ENCODE results near the gene OAT.
A peak's percentile ranks its signal among the peaks of the same experiment; 100 is the strongest.
"Not testable (repeated sequence)": the region's sequence is repeated elsewhere in the genome, so short reads cannot be mapped to it uniquely, and the experiment has no call there.

OAT gene

DNA sequence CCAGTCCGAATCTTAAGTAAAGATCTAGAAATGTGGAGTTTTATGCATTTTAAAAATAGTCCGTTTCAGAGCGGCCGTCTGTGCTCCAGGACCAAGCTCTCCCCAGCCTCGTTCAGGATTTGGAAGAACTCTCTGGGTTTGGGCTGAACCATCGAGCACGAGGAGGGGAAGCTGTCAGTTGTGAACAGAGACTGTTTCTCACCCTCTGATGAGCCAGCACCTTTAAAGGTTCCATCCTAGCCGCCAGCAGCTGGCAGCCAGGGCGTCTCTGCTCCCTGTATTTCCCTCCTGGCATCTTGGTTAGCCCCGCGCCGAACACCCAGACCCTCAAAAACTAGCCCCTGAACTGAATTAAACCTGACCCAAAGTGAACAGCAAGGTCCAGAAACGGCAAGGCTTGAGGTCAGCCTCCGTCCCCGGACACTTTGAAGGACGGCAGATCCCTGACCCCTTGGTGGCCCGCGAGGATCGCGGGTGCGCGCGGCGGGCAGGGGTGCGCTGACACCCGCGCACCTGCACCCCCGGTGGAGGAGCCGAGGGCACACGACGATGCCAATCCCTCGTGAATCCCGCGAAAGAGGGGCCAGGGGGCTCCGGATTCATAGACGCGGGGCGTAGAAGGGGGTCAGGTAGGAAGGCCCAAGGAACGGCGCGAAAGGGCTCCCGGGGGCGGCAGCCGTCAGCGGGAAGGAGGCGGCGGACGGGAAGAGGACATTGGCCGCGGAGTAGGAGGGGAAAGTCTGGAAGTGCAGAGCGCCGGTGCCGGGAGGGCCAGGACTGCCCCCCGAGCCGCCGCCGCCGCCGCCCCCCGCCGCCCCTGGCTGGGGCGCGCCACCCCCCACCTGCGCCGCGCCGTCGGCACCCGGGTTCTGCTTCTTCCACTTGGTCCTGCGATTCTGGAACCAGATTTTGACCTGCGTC lies 28.4 kb upstream of the OAT start:
- no peak for DNase-seq

DNA sequence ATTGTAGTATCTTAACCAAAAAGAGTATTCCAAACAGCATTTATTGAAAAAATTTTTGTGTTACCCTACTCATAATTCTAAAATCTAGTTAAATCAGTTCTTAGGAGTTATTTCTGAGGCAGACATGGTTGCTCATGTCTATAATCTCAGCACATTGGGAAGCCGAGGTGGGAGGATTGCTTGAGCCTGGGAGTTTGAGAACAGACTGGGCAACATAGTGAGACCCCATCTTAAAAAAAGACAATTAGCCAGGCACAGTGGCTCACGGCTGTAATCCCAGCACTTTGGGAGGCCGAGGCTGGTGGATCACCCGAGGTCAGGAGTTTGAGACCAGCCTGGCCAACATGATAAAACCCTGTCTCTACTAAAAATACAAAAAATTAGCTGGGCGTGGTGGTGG lies 23.0 kb upstream of the OAT start:
- DNase-seq: not testable (repeated sequence)

DNA sequence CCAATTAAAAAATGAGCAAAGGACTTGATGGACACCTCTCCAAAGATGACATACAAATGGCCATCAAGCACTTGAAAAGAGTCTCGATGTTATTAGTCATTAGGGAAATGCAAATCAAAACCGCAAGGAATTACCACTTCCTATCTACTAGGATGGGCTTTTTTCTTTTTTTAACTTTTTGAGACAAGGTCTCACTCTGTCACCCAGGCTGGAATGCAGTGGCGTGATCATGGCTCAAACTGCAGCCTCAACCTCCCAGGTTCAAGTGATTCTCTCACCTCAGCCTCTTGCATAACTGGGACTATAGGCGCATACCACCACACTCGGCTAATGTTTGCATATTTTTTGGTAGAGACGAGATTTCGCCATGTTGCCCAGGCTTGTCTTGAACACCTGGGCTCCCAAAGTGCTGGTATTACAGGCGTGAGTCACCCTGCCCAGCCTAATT lies 17.5 kb upstream of the OAT start:
- no peak for DNase-seq

DNA sequence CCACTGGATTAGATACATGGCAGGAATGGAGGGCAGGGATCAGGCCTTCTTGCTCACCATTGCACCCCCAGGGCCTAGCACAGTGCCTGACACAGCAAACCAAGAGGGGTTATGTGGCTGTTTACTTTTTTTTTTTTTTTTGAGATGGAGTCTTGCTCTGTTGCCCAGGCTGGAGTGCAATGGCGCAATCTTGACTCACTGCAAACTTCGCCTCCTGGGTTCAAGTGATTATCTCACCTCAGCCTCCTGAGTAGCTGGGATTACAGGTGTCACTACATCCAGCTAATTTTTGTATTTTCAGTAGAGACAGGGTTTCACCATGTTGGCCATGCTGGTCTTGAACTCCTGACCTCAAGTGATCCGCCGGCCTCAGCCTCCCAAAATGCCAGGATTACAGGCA lies 17.0 kb upstream of the OAT start:
- DNase-seq: not testable (repeated sequence)

DNA sequence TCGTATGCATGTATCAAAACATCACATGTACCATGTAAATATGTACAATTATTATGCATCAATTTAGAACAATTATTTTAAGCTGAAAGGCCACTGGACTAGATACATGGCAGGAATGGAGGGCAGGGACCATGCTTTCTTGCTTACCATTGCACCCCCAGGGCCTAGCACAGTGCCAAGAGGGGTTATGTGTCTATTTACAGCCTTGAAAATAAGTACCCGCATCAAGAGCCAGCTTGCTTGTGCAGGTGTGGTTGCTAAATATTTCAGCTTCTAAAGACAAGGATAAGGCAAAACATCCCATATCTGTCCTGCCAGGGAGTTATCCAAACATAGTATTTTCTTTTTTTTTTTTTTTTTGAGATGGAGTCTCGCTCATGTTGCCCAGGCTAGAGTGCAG lies 14.7 kb upstream of the OAT start:
- no peak for DNase-seq

DNA sequence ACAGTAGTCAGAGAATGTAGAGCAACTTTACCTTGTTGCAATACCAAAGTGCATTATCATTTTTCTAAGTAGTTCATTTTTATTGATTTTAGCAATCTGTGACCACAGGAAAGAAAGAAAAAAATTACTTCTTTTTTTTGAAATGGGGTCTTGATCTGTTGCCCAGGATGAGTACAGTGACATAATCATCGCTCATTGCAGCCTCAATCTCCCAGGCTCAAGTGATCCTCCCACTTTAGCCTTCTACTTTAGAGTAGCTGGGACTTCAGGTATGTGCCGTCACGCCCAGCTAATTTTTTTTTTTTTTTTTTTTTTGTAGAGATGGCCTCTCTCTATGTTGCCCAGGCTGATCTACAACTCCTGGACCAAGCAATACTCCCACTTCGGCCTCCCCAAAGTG lies 11.4 kb upstream of the OAT start:
- DNase-seq: no peak

DNA sequence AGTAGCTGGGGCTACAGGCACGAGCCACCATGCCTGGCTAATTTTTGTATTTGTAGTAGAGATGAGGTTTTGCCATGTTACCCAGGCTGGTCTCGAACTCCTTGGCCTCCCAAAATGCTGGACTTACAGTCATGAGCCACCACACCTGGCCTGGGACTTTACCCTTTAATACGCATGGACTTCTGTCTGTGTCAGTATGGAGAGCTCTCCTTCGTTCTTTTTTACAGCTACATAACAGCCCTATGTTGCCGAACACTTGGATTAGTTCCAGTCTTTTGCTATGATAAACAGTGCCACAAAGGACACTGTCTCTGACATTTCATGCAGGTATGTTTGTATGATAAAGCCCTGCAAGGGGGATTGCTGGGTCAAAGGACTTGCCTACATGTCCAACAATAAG lies 10.9 kb upstream of the OAT start:
- no peak for DNase-seq

DNA sequence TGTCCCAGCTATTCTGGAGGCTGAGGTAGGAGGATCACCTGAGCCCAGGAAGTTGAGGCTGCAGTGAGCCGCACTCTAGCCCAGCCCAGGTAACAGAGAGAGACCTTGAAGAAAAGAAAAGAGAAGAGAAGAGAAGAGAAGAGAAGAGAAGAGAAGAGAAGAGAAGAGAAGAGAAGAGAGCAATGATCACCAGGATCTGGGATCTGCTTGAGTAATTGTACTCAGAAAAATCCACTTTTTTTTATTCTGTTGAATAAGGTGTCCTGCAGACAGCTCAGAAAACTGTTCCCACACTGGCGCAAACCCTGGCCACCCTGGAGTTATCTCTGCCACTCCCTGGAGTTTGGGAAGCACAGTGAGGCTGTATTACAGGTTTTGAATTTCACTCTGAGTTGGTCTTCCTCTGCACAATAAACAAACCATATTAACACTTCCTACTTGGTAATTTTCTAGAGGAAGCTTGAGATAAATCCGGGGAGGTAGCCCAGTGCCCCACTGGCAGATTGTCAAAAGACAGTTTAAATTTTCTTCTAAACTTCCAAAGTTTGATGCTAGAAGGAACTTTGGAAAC lies 9.6 kb upstream of the OAT start:
- DNase-seq: no peak

DNA sequence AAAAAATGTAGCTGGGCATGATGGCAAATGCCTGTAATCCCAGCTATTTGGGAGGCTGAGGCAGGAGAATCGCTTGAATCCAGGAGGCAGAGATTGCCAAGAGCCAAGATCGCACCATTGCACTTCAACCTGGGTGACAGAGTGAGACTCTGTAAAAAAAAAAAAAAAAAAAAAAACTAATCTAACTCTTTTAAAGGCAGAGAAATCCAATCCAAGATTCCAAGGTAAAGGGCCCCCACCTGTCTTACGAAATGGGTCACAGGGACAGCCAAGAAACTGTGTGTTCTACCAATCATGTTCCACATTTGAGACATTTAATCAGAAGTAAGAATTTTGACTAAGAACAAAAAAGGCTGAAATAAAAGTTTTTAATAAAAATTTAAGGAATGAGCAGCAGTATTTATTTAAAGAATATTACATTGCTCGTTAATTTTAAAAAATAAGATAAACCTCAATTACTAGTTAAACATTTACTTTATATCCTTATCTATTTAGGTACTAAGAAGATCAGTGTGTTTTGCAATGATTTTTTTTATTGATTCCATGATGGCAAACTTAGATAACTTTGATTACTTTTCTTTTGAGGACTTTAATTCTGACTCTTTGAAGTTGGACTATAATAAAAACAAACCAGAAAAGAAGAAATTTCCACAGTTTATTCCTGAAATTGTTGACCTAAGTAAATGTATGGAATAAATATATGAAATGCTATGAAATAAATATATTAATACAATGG lies 6.7 kb upstream of the OAT start:
- no peak for DNase-seq

DNA sequence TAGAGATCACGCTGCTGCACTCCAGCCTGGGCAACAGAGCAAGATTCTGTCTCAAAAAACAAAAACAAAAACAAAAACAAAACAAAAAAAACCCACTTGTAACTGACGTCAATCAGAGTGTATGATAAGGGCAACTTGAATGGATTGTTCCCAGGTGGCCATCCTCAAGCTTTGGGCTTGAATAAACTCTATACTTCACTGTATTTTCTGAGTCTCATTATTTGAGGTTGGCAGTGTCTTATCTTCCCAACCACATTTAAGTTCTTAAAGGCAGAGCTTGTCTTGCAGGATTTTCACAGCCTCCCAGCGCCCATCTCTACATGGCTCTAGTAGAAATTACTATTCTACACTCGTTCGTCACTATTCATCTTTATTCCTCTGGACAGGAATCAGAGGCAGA lies 5.1 kb upstream of the OAT start:
- no peak for DNase-seq

DNA sequence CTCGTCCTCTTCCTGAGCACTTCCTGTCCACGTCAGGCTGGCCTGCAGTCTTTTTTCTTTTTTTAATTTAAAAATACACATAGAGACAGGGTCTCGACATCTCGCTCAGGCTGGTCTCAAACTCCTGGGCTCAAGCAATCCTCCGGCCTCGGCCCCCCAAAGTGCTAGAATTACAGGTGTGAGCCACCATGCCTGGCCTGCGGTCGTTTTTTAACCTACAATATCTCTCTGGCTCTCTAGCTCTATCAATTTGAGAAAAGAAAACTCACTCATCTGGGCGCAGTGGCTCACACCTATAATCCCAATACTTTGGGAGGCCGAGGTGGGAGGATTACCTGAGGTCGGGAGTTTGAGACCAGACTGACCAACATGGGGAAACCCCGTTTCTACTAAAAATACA lies 4.0 kb upstream of the OAT start:
- DNase-seq: no peak

DNA sequence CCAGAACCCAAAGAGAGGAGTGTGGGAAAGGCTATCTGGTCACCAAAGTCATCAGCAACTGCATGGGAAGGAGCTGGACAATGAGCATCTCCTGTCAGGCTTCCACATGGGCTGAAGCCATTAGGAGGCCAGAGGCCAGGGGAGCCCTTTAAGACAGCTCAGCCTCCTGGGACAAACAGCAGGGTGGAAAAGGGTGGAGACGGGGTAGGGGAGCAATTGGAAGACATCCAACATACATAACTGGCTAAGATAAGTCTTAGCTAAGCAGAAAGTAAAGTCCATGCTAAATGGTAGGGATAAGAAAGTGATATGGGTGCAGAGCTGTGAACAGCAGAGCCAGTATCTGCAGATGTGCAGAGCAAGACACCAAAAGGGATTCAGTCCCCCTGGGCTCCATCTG lies 1.5 kb upstream of the OAT start:
- DNase-seq: no peak

DNA sequence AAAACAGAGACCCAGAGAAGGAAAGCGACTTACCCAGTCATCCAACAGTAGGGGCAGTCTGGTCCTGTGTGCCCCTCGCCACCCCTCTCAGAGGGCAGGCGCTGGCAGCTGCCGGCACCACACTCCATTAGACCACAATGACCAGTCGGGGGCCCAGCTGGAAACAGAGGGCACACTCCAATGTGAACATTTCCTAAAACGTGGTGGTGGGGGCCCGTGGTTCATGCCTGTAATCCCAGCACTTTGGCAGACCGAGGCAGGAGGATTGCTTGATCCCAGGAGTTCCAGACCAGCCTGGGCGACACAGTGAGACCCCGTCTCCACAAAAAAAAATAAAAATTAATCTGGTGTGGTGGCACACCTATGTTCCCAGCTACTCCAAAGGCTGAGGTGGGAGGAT lies 912 bp upstream of the OAT start:
- DNase-seq: no peak

DNA sequence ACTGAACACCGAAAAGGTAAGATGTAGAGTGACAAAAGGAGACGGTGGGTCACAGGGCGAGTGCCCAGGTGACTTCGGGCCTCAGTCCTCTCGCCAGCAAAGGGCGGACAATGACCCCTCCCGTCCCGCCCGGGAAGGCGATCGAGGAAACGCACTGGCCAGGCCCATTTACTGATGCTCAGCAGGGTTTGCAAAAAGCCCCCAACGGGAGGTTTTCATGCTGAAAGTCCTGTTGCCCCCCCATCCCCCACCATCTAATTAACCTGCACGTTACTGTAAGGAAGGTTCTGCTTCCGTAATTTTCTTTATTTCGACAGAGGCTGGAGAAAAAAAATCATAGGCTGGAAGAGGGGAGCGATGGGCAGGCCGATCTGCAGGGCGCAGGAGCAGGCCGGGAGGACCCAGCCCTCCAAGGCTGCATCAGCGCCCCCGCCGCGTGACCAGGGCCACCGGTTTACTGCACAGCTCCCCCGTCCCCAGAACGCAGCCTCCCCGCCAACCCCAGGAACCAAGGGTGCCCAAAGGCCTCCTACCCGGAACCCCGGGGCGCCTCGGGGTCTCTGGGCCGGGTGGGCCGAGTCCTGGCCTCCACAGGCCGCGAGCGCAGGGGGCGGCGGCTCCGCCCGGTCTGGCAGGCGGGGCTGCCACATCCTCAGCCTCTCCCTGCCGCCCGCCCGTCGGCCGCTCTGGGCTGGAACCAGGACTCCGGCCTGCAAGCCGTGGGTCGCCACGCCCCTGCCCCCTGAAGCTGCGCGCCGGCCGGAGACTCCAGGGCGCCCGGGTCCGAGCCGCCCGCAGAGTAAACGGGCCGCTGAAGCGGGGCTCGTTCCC lies 613 bp downstream of the OAT start:
- peak; percentile 10 for DNase-seq

DNA sequence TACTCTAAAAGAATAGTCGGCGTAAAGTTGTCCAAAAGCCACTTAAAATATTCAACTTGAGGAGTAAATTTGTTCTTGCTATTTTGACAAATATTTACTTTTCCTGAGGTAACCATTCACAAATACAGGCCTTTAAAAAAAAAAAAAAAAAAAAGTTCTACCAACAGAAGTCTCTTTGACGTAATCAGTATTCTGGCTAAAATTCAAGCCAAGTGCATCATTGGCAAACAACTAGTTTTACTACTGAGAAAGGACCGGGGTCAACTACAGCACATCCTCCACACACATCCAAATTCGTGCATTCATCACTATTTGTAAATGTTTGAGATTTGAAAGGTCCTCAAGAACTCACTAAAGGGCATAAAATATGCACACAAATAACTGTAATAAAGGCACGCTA lies 2.0 kb downstream of the OAT start:
- no peak for DNase-seq

DNA sequence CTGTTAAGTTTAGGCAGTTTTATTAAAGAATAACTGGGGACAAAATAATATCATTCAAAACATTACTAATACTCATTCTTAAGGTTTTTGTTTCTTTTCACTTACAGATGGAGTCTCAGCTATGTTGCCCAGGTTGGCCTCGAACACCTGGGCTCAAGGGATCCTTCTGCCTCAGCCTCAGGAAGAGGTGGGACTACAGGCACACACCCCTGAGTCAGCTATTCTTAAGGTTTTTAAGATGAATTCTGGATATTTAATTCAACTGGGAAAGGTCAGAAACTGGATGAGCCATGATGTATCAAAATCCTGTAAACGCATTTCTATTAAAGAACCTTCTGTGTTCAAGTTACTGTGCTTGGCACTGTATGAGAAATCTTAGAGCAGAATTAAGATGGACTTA lies 3.5 kb downstream of the OAT start:
- DNase-seq: no peak

DNA sequence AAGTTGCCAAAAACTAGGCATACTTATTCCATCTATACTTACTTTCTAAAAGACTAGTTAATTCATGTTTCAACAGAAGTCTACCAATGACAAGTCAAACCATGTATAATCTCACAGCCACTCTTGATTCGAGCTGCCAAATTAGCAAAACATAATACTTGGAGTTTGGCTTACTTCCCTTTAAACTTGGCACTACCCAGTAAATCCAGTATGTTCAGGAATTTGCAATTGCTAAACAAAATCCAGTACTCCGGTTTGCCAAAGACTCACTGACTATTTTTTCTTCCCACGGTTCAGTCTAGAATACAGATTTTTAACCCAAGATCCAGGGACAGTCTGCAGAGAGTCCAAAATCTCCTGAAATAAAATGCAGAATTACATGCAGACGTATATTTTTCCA lies 4.6 kb downstream of the OAT start:
- DNase-seq: no peak

DNA sequence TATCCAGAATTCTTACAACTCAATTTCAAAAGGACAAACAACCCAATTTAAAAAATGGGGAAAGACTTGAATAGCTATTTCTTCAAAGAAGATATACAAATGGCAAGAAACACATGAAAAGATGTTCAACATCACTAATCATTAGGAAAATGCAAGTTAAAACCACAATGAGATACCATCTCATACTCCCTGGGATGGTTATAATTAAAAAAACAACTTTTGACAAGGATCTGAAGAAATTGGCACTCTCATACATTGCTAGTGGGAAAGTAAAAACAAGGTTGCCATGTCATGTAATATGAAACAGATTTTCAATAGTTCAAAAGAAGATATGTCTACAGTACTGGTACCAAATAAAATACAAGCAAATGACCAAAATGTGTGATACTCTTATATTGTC lies 9.0 kb downstream of the OAT start:
- DNase-seq: no peak

DNA sequence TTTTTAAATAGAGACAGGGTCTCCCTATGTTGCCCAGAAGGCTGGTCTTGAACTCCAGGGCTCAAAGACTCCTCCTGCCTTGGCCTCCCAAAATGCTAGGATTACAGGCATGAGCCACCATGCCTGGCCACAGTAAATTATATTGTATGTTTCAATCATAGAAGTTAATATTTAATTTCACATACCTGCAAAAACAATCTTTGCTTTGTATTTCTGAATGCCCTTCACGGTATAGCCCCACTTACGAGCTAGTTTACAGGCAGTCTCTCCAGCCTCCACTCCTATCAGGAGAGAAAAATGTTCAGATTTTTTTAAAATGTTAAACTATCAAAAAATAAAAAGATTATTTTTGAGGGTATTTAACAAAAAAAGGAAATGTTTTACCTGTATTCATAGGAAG lies 10.4 kb downstream of the OAT start:
- DNase-seq: no peak

DNA sequence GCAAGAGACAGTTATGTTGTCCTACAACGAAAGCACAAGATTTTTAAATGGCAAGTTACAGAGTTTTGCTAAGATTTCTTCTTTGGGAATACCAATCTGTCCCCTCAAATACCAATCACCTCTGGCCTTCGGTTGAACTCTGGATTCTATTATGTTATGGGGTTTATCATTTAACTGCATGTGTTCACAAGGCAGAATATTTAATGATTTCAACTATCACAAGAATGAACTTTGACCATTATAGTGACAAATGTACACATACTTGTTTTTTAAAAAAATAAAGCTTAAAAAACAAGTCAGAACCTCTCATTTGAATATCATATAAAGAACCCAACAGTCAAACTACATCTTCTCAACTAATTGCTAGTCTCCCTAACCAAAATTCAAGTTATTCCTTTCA lies 11.3 kb downstream of the OAT start:
- DNase-seq: no peak

DNA sequence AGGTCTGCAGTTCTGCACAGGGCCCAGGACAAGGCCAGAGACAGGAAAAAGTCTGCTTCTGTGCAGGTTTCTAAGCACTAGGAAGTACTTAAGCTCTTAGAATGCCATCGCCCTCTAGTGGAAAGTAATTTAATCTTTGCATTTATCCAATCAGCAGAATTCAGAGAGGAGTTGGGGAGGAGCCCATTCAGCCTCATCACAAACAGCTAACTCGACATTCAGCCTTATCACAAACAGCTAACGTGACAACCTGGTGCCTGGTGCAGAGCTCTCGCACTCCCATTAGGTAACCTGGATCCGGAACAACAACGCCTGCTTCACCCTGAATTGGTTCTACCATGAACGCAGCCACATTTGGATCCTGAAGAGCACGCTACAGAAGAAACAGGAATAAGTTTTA lies 15.2 kb downstream of the OAT start:
- DNase-seq: peak; percentile 61

DNA sequence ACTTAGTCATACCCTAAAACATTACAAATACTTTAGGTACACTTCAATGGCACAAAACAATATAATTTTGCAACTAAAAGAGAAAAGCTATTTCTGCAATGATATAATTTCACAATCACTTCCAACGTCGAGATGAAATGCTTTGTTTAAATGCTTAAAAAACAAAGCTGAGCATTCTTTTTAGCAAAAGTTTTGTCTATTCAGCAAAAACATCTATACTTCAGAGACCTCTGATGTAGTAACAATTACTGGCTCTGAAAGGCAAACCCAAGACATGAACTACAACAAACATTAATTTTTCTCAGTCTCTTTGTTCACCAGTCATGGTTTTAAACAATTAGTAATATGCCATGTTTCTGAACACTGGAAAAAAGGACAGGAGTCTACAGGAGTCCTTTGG lies 16.4 kb downstream of the OAT start:
- no peak for DNase-seq

DNA sequence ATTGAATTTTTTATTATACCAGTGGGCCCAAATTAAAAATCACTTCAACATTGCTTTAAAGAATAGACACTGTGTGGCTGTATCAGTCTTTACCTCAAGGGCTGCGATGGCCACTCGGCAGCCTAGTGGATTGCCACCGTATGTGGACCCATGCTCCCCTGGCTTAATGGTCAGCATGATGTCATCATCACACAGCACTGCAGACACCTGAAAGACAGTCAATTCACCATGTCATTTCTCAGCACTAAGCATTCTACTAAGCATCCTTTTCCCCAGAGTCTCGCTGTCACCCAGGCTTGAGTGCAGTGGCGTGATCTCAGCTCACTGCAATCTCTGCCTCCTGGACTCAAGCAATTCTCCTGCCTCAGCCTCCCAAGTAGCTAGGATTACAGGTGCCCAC lies 17.1 kb downstream of the OAT start:
- DNase-seq: no peak
